Neural progenitor cell (in vitro differentiated cells): ENCODE measurements around the gene TMEM229B. TPM values are rescaled to one million over a fixed set of nuclear protein-coding genes. Genes with fewer than 3 reads are reported as not detected.
A peak's percentile ranks its signal among the peaks of the same experiment; 100 is the strongest.

Experiments
- DNase-seq: peaks from one replicate; pipeline ENCODE4 v3.0.0-alpha.2; 2016; ENCODE audit warnings: low spot score
- H2AFZ ChIP-seq: fragments of 200-600 bp; sonication (generic); replicated peaks from 2 replicates; pipeline ENCODE4 v1.6.1; 2016; ENCODE audit warnings: antibody characterized with exemption
- H3F3A ChIP-seq: fragments of 200-600 bp; sonication (generic); 2 replicates; pipeline ENCODE4 v1.6.1; 2016; ENCODE audit warnings: antibody characterized with exemption, low read depth
- H3K27ac ChIP-seq: fragments of 200-600 bp; sonication (generic); 2 replicates; pipeline ENCODE4 v1.5.1; 2016; ENCODE audit warnings: mild to moderate bottlenecking
- H3K27me3 ChIP-seq: fragments of 200-600 bp; sonication (generic); 2 replicates; pipeline ENCODE4 v1.6.1; 2016; ENCODE audit warnings: mild to moderate bottlenecking, moderate library complexity
- H3K36me3 ChIP-seq: fragments of 200-600 bp; sonication (generic); 2 replicates; pipeline ENCODE4 v1.5.1; 2016
- H3K4me1 ChIP-seq: fragments of 200-600 bp; sonication (generic); 2 replicates; pipeline ENCODE4 v1.6.1; 2016; ENCODE audit warnings: mixed run types
- H3K4me2 ChIP-seq: fragments of 200-600 bp; sonication (generic); 2 replicates; pipeline ENCODE4 v1.6.1; 2016
- H3K4me3 ChIP-seq: fragments of 200-600 bp; sonication (generic); 2 replicates; pipeline ENCODE4 v1.5.1; 2016
- H3K79me2 ChIP-seq: fragments of 200-600 bp; sonication (generic); 2 replicates; pipeline ENCODE4 v1.6.1; 2016; ENCODE audit warnings: low read depth
- H3K9ac ChIP-seq: fragments of 200-600 bp; sonication (generic); 2 replicates; pipeline ENCODE4 v1.6.1; 2016
- H3K9me3 ChIP-seq: fragments of 200-600 bp; sonication (generic); 2 replicates; pipeline ENCODE4 v1.5.1; 2016; ENCODE audit warnings: low read depth
- H4K20me1 ChIP-seq: fragments of 200-600 bp; sonication (generic); 2 replicates; pipeline ENCODE4 v1.6.1; 2016; ENCODE audit warnings: low read depth
- H3K27ac Mint-ChIP-seq: 3 replicates; pipeline ENCODE4 v1.8.0; 2021; ENCODE audit warnings: mixed read lengths
- H3K27me3 Mint-ChIP-seq: 2 replicates; pipeline ENCODE4 v1.8.0; 2022; ENCODE audit warnings: low read depth, mild to moderate bottlenecking, inconsistent platforms, moderate library complexity, mixed read lengths; ENCODE audit not compliant: insufficient read depth
- H3K36me3 Mint-ChIP-seq: 3 replicates; pipeline ENCODE4 v1.8.0; 2021; ENCODE audit warnings: mixed read lengths
- H3K4me1 Mint-ChIP-seq: 3 replicates; pipeline ENCODE4 v1.8.0; 2021; ENCODE audit warnings: mixed read lengths
- H3K4me3 Mint-ChIP-seq: 3 replicates; pipeline ENCODE4 v1.8.0; 2021; ENCODE audit warnings: mild to moderate bottlenecking, moderate library complexity, mixed read lengths
- H3K9me3 Mint-ChIP-seq: 3 replicates; pipeline ENCODE4 v1.8.0; 2020; ENCODE audit warnings: mixed read lengths
- CTCF ChIP-seq: fragments of 200-600 bp; sonication (generic); IDR thresholded peaks from 2 replicates; pipeline ENCODE4 v1.5.1; 2017; ENCODE audit warnings: antibody characterized with exemption, mild to moderate bottlenecking
- EZH2 ChIP-seq: fragments of 200-600 bp; sonication (generic); IDR thresholded peaks from 2 replicates; pipeline ENCODE4 v1.6.1; 2017; ENCODE audit warnings: antibody characterized with exemption, mild to moderate bottlenecking, moderate library complexity
- EZH2phosphoT487 ChIP-seq: fragments of 200-600 bp; sonication (generic); IDR thresholded peaks from 2 replicates; pipeline ENCODE4 v1.6.1; 2017; ENCODE audit warnings: antibody characterized with exemption
- total RNA-seq: library from RNA; depleted of rRNA; stranded (reverse); fragments of >200 nt; gene quantifications from 2 replicates; pipeline ENCODE4 v1.2.3, GENCODE V29; 2015; ENCODE audit warnings: low replicate concordance

Gene TMEM229B
- total RNA-seq, 1 donor from 2014 or later = not detected

- Mint-ChIP-seq H3K9me3 (no peaks in the 10 kb centered on the region), H3K4me3 (no peak overlapping the region), H3K27ac (no peak overlapping the region), H3K36me3 (no peaks in the 10 kb centered on the region), H3K4me1 (peaks cover 6% of the 10 kb centered on the region), H3K27me3 (peaks cover 2% of the 10 kb centered on the region)
- no peaks in the 10 kb centered on the region for H3F3A ChIP-seq
- H3K4me3 ChIP-seq = no peak overlapping the region
- H3K36me3 ChIP-seq = no peaks in the 10 kb centered on the region
- H3K4me2 ChIP-seq = no peak overlapping the region
- no peaks in the 10 kb centered on the region for H3K27me3 ChIP-seq
- no peak overlapping the region for H2AFZ ChIP-seq
- no peaks in the 10 kb centered on the region for H3K9me3 ChIP-seq
- no peaks in the 10 kb centered on the region for H3K79me2 ChIP-seq
- no peak overlapping the region for H3K9ac ChIP-seq
- TF ChIP-seq EZH2 = no peak
- no peak for TF ChIP-seq EZH2phosphoT487
- no peak for TF ChIP-seq CTCF
- H3K27ac ChIP-seq = no peak overlapping the region
- H4K20me1 ChIP-seq = no peaks in the 10 kb centered on the region
- DNase-seq = no peak
- H3K4me1 ChIP-seq = peaks cover 4% of the 10 kb centered on the region
Observed at GRCh38 chr14:67468378-67468730, 20.2 kb downstream of the TMEM229B start.

GRCh38 chr14:67467134-67467533, 21.4 kb downstream of the TMEM229B start:
- H3K9ac ChIP-seq = no peak overlapping the region
- no peak for TF ChIP-seq CTCF
- no peak for TF ChIP-seq EZH2
- TF ChIP-seq EZH2phosphoT487 = no peak
- no peaks in the 10 kb centered on the region for H3K79me2 ChIP-seq
- no peak overlapping the region for H3K4me3 ChIP-seq
- H3F3A ChIP-seq = no peaks in the 10 kb centered on the region
- H3K36me3 ChIP-seq = no peaks in the 10 kb centered on the region
- Mint-ChIP-seq H3K27me3 (no peaks in the 10 kb centered on the region), H3K27ac (no peak overlapping the region), H3K4me1 (peaks cover 6% of the 10 kb centered on the region), H3K36me3 (no peaks in the 10 kb centered on the region), H3K9me3 (no peaks in the 10 kb centered on the region), H3K4me3 (no peak overlapping the region)
- no peak overlapping the region for H3K4me2 ChIP-seq
- peaks cover 4% of the 10 kb centered on the region for H3K4me1 ChIP-seq
- no peak overlapping the region for H3K27ac ChIP-seq
- H3K27me3 ChIP-seq = no peaks in the 10 kb centered on the region
- H2AFZ ChIP-seq = no peak overlapping the region
- no peak for DNase-seq
- H4K20me1 ChIP-seq = no peaks in the 10 kb centered on the region
- no peaks in the 10 kb centered on the region for H3K9me3 ChIP-seq

- Mint-ChIP-seq H3K4me1 (peaks cover 10% of the 10 kb centered on the region), H3K4me3 (no peak overlapping the region), H3K36me3 (no peaks in the 10 kb centered on the region), H3K27ac (no peak overlapping the region), H3K27me3 (no peaks in the 10 kb centered on the region), H3K9me3 (no peaks in the 10 kb centered on the region)
- H3K36me3 ChIP-seq = no peaks in the 10 kb centered on the region
- no peaks in the 10 kb centered on the region for H3K9me3 ChIP-seq
- H3K79me2 ChIP-seq = no peaks in the 10 kb centered on the region
- H3K4me2 ChIP-seq = peak overlapping the region; percentile 10
- no peak overlapping the region for H3K9ac ChIP-seq
- H3K27me3 ChIP-seq = no peaks in the 10 kb centered on the region
- no peak overlapping the region for H2AFZ ChIP-seq
- DNase-seq = no peak
- TF ChIP-seq EZH2 = no peak
- TF ChIP-seq CTCF = no peak
- TF ChIP-seq EZH2phosphoT487 = no peak
- peaks cover under 1% of the 10 kb centered on the region for H3F3A ChIP-seq
- no peak overlapping the region for H3K4me3 ChIP-seq
- peaks cover 4% of the 10 kb centered on the region for H3K4me1 ChIP-seq
- H4K20me1 ChIP-seq = no peaks in the 10 kb centered on the region
- no peak overlapping the region for H3K27ac ChIP-seq
Observed at GRCh38 chr14:67464879-67465278, 23.6 kb downstream of the TMEM229B start.
